Kidney (tissue), 14 donors: Measurements from ENCODE around the gene RPL36. TPM values are rescaled to one million over a fixed set of nuclear protein-coding genes. Genes with fewer than 3 reads are reported as not detected.
A peak's percentile ranks its signal among the peaks of the same experiment; 100 is the strongest.

Experiments
- DNase-seq, 5 donors: peaks; one replicate each; pipeline ENCODE4 v3.0.0-alpha.2; 2013 to 2020
- FAIRE-seq: peaks from 2 replicates; lab custom pipeline; 2012; peaks lifted over from hg19 to GRCh38; lab: Jason Lieb, UNC
- H3K27ac ChIP-seq, 2 donors: one replicate each; pipeline ENCODE4 v1.7.0; 2013; ENCODE audit warnings: low read depth in 2 of 2, low read length in 2 of 2, inconsistent platforms in 1 of 2
- H3K27me3 ChIP-seq: one replicate; pipeline ENCODE4 v1.7.1; 2013; ENCODE audit warnings: low read length, inconsistent platforms; ENCODE audit not compliant: control insufficient read depth, insufficient read depth
- H3K36me3 ChIP-seq, 3 donors: one replicate each; pipeline versions ENCODE4 v1.7.0 to v1.7.1; 2013; ENCODE audit warnings: low read length in 3 of 3, control low read depth in 1 of 3, inconsistent platforms in 1 of 3; ENCODE audit not compliant: insufficient read depth in 3 of 3, control insufficient read depth in 2 of 3
- H3K4me1 ChIP-seq, 3 donors: one replicate each; pipeline versions ENCODE4 v1.7.0 to v1.7.1; 2013; ENCODE audit warnings: low read length in 3 of 3, inconsistent platforms in 1 of 3, low read depth in 1 of 3; ENCODE audit not compliant: control insufficient read depth in 2 of 3, insufficient read depth in 2 of 3
- H3K4me3 ChIP-seq, 3 donors: one replicate each; pipeline versions ENCODE4 v1.7.0 to v1.8.1; 2013; ENCODE audit warnings: low read length in 3 of 3, control low read depth in 1 of 3, inconsistent platforms in 1 of 3
- H3K9ac ChIP-seq, 3 donors: one replicate each; pipeline versions ENCODE4 v1.7.0 to v1.7.1; 2013; ENCODE audit warnings: low read length in 3 of 3, control low read depth in 1 of 3, inconsistent platforms in 1 of 3
- H3K9me3 ChIP-seq, 3 donors: one replicate each; pipeline versions ENCODE4 v1.7.0 to v1.7.1; 2013; ENCODE audit warnings: low read length in 3 of 3, control low read depth in 1 of 3, inconsistent platforms in 1 of 3; ENCODE audit not compliant: control insufficient read depth in 2 of 3, insufficient read depth in 1 of 3
- intact Hi-C: fragments of 100-400 bp; cut with DNase I; formaldehyde crosslinking; loops from one replicate; pipeline ENCODE4 v1.11.1; 2022
- polyA plus RNA-seq: library from polyadenylated mRNA; stranded (reverse); fragments of 350-450 nt; fragmentation: Illumina TruSeq; extraction: RNeasy Lipid Tissue Mini Kit (QIAGEN cat#74804); gene quantifications from one replicate; pipeline ENCODE4 v1.2.3, GENCODE V29; 2014; ENCODE audit warnings: low read depth, low replicate concordance; ENCODE audit not compliant: insufficient read depth
- total RNA-seq: library from RNA; stranded (reverse); fragmentation: NEBNext Ultra II Directional; extraction: Animal tissue kit (Norgen Biotek cat#: 25700); gene quantifications from one replicate; pipeline ENCODE4 v1.2.1, GENCODE V29; 2021
- TF ChIP-seq, protein P1 (sequence below): IDR thresholded peaks from 3 replicates; pipeline ENCODE4 v1.5.1; 2012; ENCODE audit warnings: mild to moderate bottlenecking, moderate library complexity, borderline replicate concordance; ENCODE audit not compliant: insufficient read depth; ENCODE audit errors: extremely low read depth
- donor health status: control.
- donor health status: control.
- donor health status: control.
- donor health status: control.
- donor health status: control.
- donor health status: DM: yes; HTN: yes; CAD: no.
- donor health status: Normal renal cell carcinoma (clear cell type).

The RPL36 gene
- total and polyA plus RNA-seq, 2 donors from 2014 or later, result 564 to 1,593 TPM

DNA sequence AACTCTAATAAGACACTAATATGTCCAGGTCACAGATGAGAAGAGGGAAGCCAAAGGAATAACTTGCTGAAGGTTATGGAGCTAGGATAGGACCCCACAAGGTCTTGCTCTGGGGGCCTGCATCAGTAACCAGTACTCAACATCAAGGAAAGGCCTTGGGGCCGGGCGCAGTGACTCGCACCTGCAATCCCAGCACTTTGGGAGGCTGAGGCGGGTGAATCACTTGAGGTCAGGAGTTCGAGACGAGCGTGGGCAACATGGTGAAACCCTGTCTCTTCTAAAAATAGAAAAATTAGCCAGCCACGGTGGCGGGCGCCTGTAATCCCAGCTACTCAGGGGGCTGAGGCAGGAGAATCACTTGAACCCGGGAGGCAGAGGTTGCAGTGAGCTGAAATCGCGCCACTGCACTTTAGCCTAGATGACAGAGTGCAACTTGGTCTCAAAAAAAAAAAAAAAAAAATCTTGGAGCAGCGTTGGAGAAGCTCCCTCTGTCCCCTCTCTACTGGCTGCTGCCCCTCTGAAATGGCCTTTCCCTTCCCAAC is 28.0 kb downstream of the RPL36 start:
- FAIRE-seq (no peak), DNase-seq (peak in 1 of 5 donors; percentile 43)
- Histone ChIP-seq H3K4me3 (peak overlapping the region in 1 of 3 donors; percentile 81), H3K36me3 (peaks cover 0 to 10% (median 3%) of the 10 kb centered on the region in 3 donors), H3K27me3 (no peaks in the 10 kb centered on the region), H3K9ac (no peak overlapping the region), H3K4me1 (peaks cover 0 to 17% (median 4%) of the 10 kb centered on the region in 3 donors), H3K9me3 (no peaks in the 10 kb centered on the region), H3K27ac (no peak overlapping the region)
- intact Hi-C loops, result no loop called here
- TF ChIP-seq, protein P1, sequence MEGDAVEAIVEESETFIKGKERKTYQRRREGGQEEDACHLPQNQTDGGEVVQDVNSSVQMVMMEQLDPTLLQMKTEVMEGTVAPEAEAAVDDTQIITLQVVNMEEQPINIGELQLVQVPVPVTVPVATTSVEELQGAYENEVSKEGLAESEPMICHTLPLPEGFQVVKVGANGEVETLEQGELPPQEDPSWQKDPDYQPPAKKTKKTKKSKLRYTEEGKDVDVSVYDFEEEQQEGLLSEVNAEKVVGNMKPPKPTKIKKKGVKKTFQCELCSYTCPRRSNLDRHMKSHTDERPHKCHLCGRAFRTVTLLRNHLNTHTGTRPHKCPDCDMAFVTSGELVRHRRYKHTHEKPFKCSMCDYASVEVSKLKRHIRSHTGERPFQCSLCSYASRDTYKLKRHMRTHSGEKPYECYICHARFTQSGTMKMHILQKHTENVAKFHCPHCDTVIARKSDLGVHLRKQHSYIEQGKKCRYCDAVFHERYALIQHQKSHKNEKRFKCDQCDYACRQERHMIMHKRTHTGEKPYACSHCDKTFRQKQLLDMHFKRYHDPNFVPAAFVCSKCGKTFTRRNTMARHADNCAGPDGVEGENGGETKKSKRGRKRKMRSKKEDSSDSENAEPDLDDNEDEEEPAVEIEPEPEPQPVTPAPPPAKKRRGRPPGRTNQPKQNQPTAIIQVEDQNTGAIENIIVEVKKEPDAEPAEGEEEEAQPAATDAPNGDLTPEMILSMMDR, result no peak

DNA sequence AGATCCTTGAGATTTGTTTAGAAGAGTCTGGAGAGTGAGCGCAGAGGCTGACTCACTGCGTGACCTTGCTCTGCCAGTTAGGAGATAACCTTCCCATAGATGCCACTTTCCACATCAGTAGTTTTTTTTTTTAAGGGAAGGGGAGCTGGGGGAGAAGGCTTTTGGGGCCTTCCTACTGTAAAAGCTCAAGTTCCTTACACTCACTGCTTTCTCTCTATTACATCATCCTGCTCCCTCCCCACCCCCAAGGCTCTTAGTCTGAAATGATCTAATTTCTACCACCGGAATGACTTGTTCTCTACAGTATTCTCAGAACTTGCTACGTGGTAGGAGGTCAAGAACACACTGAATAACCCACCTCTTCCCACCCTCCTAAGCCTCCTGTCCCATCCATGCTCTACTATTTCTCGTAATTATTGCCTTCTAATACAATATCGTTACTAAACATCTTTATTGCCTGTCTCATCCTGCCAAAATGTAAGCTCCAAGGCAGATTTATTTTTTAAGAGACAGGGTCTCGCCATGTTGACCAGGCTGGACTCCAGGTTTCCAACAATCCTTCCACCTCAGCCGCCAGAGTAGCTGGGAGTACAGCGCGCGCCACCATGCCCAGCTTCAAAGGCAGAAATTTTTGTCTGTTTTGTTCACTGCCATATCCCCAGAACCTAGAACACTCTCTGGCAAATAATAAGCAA is 28.6 kb downstream of the RPL36 start:
- no peak overlapping the region for H3K27ac ChIP-seq
- FAIRE-seq, result no peak
- no peaks in the 10 kb centered on the region for H3K27me3 ChIP-seq
- no peaks in the 10 kb centered on the region for H3K9me3 ChIP-seq
- intact Hi-C loops, result no loop called here
- H3K4me1 ChIP-seq, result peaks cover 0 to 17% (median 4%) of the 10 kb centered on the region in 3 donors
- peak overlapping the region; percentile 67 to 80 (median 71) for H3K9ac ChIP-seq
- peaks cover 0 to 4% (median 3%) of the 10 kb centered on the region in 3 donors for H3K36me3 ChIP-seq
- DNase-seq, result no peak
- TF ChIP-seq, protein P1, result no peak
- H3K4me3 ChIP-seq, result peak overlapping the region; percentile 81 to 98 (median 85)

DNA sequence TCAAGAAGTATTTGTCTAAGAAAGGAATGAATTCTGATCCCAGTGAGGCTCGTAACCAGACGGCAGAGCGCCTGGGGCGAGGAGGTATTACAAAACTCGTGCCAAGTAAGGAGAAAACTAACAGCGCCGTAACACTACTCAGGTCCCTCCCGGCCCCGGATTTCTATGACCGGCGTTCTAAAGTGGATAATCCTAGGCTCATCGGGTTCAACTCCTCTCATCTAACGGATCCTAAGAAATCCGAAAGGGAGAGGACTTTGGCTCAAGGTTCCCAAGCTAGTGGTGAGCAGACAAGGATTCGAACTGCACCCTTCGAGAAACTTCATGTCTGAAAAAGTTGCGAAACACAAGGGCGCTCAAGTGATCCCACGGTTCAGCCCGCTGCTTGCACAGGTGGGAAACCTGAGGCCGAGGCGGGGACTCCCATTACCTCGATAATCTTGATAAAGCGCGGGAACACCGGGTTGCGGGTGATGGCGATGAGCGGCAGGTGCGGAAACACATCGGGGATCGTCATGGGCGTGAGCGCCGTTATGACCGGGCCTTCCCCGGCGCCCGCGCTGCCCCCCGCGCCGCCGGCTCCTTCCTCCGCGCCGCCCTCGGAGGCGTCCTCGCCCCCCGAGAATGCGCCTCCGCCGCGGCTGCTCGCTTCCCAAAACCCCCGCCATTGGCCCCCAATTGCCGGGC is 29.3 kb downstream of the RPL36 start:
- intact Hi-C loops, result no loop called here
- Histone ChIP-seq H3K9me3 (no peaks in the 10 kb centered on the region), H3K9ac (peak overlapping the region; percentile 67 to 80 (median 71)), H3K27me3 (no peaks in the 10 kb centered on the region), H3K27ac (peak overlapping the region; percentile 94 to 98), H3K4me3 (peak overlapping the region; percentile 81 to 98 (median 85)), H3K36me3 (peaks cover 0 to 3% (median 0%) of the 10 kb centered on the region in 3 donors), H3K4me1 (peaks cover 0 to 17% (median 4%) of the 10 kb centered on the region in 3 donors)
- DNase-seq (peak in 3 of 5 donors; percentile 13 to 82 (median 71)), FAIRE-seq (no peak)
- TF ChIP-seq, protein P1, result no peak
